Posterior vena cava (tissue), 2 donors: ENCODE results near the gene SLC8A3. TPM values are rescaled to one million over a fixed set of nuclear protein-coding genes. Genes with fewer than 3 reads are reported as not detected.

ENCODE experiments used
- DNase-seq: peaks from one replicate; pipeline ENCODE4 v3.0.0-alpha.2; 2020; ENCODE audit warnings: low spot score
- intact Hi-C, 2 donors: fragments of 100-400 bp; cut with DNase I; formaldehyde crosslinking; loops; one replicate each; pipeline versions ENCODE4 v1.14.1 to v1.14.2; 2022 to 2023
- total RNA-seq, 2 donors: library from RNA; stranded (reverse); fragmentation: NEBNext Ultra II Directional; extraction: Animal tissue kit (Norgen Biotek cat#: 25700); gene quantifications; one replicate each; pipeline ENCODE4 v1.2.1, GENCODE V29; 2021
- donor health status: DM: yes; HTN: yes; CAD: no.
- donor health status: DM: yes; HTN: yes; CAD: no.

SLC8A3 gene
- total RNA-seq, 2 donors from 2014 or later: 0.10 to 0.46 TPM

DNA sequence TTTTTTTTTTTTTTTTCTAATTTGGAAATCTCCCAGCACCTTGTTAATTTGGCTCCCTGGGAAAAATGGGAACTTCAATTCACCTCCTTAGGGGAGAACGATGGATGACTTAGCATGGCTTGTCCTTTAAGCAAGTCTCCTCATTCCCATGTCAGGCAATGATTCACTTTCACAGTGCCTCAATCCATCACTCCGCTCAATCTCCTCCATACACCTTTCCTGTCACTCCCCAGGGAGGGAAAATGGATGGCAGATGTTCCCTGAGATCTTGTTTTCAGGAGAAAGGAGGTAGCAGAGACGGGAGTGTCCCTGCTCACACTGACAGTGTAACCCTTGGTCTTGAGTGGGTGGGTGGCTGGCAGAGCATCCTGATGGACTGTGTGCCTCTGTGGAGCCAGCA is 51.0 kb downstream of the SLC8A3 start:
- intact Hi-C loops: no loop called here
- no peak for DNase-seq

DNA sequence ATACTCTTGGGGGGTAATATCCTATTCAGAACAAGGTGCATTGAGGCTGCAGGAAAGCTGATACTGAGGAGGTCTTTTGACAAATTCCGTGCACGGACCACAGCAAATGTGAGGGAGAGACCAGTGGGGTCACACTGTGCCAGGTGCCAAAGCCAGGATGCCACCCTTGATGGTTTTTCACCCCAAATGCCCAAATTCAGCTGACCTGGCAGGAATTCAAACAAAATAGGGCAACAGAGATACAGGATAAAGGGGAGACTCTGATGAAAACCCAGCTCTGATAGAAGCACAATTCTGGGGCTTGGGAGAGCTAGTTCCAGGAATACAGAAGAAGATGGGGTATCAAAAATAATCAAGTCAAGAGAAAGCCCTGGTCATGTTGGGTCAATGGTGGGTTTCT is 55.3 kb downstream of the SLC8A3 start:
- no peak for DNase-seq
- intact Hi-C loops: no loop called here

DNA sequence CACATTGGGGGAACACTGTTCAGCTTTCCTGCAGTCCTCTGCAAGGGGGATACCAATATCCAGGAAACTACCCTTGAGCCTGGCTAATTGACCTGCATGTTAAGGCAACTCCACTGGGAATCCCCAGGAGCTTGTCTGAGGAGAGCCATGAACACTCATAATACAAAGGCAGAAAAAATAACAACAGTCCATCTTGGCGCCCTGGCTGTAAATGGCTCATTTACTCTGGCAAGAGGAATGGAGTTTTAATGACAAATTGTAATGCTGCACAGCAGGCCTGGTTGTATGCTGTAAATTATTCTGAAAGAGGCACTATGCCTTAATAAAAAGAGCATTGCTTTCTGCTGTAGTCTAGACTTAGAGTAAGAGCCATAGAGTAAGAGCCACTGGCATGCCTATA is 58.3 kb downstream of the SLC8A3 start:
- DNase-seq: no peak
- intact Hi-C loops: no loop called here

DNA sequence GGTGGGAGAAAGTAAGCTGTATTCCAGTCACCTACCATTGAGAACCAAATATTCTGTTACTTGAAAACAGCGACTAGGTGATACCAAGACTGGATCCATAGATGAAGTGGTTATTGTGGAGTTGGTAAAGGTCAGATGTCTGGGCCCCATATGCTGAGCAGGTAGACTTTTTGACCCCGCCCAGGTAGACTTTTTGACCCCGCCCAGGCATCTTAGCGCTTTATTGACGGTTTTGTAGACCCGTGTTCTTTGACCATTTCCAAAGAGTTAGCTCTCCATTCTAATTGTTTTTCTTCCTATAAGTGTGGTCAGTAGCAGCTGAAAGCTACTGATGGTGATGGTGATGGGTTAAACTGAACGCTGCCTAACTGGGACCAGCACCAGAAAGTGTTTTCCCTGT is 61.6 kb downstream of the SLC8A3 start:
- no peak for DNase-seq
- intact Hi-C loops: no loop called here

DNA sequence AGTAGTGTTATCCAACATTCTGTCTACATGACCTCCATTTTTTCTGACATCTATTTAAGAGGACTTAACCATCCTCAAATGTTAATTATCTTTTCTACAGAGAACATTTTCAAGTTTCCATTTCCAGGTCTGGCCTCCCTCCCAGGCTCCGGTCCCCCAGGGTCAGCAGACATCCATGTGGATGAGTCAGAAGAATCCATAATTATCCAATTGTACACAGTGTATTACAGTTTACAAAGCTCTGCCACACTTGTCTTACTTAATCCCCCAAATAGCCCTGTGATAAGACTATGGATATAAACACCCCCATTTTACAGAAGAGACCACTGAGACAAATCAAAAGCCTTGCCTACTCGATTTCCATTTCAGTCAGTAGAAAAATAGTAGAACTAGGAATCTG is 65.0 kb downstream of the SLC8A3 start:
- intact Hi-C loops: no loop called here
- no peak for DNase-seq

DNA sequence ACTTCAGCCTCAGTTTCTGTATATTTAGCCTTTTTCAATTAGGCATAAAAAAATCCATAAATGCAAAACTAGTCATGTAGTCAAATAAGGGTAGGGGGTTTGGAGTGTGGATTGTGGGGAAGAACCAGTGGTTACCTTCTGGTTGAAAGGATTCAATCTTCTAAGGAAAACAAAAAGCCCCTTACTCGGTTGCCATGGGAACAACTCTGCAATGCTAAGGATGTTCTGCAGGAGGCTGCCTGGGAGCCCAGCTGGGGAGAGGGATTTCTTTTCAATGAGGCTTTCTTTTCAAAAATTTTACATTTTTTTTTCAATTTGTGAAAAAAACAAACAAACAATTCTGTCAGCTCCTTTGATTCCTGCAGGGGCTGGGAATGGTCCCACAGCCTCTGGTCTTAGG is 67.2 kb downstream of the SLC8A3 start:
- intact Hi-C loops: no loop called here

DNA sequence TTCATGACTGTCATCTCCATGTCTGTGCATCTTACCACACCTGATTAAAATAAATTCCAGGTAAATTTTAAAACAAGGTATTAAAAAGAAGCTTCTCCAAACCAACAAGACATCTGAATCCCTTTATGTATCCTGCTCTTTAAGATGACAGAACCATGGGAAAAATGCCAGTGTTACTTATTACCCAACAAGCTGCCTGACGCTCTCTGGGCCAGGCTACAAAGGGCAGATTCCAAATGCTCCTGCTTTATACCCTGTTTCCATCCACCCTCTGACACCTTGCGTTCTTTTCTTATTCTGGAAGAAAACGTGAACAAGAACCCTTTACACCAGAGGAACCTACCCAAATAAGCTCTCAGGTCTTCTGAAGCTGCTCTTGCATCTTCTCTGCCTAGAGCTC is 70.7 kb downstream of the SLC8A3 start:
- no peak for DNase-seq
- intact Hi-C loops: no loop called here

More for the DNA sequence above, 67.2 kb downstream of the SLC8A3 start:
- no peak for DNase-seq

DNA sequence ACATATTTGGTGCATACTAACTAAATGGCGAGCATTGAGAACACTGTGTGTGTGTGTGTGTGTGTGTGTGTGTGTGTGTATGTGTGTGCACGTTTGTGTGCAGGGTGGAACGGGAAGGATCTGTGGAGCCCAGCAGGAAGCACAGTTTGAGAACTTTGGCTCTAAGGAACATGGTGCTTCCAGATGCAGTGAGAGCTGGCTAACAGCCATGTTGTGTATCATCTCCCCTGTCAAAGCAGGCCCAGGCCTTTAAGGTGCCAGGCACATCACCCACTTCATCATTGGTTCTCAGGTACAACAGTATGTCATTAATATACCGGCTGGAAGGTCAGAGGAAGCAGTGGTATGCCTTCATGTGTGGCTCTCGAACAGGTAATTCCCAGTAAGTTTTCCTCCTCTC is 72.5 kb downstream of the SLC8A3 start:
- DNase-seq: no peak
- intact Hi-C loops: no loop called here

DNA sequence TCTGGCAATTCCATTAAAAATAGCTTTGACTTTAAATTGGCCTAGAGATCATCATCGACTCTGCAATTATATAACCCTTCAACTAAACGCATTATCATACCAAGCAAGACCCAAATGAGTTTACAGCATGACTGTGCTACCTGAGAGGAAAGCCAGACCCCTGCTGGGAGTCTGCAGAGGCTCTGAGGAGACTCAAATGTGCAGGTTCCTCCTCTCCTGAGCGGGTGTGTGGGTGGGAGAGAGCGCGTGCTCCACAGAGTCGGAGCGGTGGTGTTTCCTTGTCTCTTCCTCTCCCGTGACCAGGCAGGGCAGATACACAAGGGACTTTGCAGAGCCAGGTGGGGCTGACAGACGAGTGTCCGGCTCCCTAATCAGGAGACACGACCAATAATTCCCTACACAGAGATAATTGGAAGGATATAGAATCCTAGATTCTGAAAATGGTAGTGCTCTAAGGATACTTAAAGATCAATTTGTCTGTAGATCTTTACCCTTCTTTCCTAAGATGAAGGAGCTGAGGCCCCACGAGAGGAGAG is 74.1 kb downstream of the SLC8A3 start:
- intact Hi-C loops: no loop called here
- no peak for DNase-seq

DNA sequence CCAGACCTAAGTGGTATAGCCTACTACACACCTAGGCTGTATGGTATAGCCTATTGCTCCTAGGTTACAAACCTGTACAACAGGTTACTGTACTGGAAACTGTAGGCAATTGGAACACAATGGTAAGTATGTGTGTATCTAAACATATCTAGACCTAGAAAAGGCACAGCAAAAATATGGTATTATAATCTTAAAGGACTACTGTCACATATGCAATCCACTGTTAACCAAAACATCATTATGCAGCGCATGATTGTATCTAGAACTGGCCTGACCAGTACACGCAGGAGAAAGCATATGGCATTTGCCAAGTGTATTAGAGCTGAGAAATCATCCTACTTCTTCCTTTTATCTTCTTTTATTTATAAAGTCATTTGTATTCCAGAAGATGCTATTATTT is 75.5 kb downstream of the SLC8A3 start:
- intact Hi-C loops: no loop called here
- no peak for DNase-seq

DNA sequence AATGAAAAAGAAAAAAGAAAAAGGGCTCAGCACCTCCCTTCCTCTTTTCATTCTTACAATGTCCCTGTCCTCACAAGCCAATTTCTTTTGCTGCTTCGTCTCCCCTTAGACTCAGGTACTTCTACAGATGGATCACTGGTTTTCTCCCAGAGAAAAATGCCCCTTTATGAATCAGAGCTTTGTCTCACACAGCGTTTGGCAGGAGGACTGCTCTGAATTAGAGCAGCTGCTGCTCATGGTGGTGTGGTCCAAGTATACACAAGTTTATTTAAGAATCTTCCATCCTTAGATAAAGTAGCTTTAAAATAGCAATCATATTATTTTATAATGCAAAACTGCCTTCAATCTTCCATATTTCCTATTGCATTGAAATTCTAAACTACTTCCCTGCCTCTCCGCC is 80.3 kb downstream of the SLC8A3 start:
- no peak for DNase-seq

DNA sequence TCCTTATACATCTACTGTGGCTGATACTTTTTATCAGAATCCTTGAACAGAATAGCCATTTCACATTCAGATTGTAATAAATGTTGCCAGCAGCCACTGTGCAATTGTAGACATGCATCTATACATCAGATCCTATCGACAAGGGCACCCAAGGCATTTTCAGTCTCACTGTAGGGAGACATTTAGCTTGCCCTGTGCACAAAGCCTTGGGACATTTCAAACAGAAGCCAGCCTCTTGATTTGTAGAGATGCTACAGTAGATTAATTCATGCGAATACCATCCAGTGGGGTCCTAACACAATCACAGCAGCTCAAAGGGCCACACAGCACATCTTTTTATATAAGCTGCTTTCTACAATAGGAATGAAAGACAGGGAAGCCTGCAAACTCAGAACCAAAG is 81.4 kb downstream of the SLC8A3 start:
- intact Hi-C loops: no loop called here
- DNase-seq: no peak

More for the DNA sequence above, 80.3 kb downstream of the SLC8A3 start:
- intact Hi-C loops: no loop called here

DNA sequence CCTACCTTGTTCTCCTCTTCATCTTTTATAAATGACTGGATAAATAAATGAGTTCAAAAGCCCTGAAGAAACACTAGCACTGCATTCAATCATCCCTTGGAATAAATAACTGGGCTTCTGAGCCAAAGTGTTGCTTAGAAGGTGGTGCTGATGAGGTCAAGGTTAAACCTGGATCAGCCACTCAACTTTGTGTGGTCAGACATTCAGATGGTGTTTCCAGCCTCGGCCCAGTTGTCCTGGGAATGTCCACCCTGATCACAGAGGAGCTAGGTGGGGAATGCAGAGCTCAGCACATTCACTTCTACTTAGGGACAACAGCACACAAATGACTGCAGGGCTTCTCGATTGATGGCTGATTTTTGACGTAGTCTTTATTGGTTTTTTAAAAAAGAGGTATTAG is 88.7 kb downstream of the SLC8A3 start:
- intact Hi-C loops: no loop called here
- DNase-seq: no peak

DNA sequence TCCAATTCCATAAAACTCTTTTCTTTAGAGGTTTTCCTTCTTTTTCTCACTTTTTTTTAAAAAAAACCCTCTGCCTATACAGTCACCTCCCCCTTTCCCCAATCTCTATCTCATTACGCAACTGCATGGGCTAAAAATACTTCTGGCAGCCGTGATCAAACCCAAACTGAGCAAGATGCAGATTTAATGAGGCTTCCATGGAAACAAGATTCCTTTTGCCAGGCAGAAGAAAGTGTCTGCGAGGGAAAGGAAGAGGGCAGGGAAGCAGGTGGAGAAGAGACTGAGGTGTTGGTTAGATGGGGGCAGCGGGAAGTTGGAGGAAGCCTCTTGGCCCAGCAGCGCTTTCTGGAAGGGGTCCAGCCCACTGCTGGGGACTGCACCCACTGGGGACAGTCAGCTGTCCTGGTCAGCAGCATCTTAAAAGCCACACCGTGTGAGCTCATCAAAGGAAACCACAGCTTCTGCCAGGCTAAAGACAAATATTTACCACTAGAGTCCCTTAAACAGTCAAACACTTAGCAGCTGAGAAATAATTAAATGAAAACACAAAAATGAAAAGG is 90.4 kb downstream of the SLC8A3 start:
- DNase-seq: no peak
- intact Hi-C loops: no loop called here

DNA sequence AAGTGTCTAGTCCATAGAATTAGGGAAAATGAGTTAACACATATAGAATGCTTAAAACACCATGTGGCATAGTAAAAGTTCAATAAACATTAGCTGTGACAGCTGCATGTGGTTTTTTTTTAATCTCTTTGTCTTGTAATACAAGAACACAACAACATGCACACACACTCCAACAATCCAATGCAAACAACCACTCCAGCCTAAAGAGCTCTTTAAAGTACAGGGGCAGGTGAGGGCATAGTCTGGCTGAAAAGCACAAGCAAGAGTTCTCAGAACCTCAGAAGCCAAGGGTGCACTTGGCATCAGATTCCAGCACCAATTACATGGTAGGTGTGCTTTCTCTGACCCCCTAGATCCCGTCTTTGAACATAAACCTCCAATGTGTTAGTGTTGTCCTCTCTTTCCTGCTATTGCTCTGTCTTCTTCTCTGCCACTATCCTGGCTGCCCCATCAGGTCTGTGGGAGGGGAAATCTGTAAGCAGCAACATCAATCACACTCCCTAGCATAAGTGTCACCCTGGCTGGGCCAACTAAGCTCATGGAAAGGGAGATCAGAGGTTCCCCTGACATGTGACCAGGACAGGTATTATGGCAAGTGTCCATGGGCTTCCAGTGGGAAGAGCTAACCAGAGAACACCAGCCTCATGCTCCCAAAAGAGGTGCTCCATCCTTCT is 91.0 kb downstream of the SLC8A3 start:
- intact Hi-C loops: no loop called here
- DNase-seq: no peak

DNA sequence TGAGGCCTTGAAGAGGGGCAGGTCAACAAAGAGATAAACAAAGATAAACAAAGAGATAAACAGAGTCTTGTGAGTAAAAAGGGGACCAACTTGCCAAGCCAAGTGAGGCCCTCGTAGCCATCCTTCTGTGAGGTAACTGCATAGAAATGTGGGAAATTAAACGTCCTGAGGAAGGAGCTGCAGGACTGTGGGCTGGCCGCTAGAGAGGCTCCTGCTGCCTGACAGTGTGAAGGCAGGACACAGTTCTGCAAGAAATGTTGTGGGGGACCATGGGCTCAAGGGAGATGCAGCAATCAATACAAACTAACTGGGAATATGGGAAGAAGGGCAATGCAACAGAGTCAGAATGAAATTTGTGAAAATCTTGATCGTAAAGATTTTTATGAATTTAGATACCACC is 91.9 kb downstream of the SLC8A3 start:
- no peak for DNase-seq
- intact Hi-C loops: no loop called here

DNA sequence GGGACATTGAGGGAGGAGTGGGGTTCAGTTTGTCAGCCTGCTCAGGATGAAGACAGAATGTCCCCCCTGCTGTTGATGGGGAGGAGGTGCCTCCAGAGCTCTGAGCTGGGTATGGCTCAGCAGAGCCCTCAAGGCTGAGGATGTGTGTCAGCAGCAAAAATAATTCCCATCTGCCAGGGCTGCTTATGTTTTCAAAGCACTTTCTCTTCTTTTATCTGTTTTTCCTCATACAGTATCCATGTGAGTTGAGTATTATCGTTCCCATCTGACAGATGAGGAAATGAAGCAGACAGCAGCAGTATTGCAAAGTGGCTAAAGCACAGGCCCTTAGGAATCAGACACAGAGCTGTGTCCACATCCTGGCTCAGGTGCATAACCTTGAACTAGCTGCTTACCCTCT is 94.1 kb downstream of the SLC8A3 start:
- intact Hi-C loops: no loop called here
- no peak for DNase-seq

DNA sequence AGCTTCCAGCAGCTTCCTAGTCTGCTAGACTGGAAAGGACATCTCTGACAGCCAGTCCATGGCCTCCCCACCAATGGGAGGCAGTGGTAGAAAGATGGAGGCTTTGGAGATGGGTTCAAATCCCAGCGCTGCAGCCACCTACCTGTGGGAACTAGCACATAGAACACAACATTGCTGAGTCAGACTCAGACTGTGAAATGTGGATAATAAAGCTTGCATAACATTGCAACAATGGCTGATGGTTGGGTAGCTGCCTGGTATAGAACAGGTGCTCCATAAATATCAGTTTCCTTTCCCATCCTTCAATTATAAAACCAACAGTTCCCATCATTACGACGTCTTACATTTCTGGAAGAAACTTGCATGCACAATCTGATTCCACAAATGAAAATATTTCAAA is 94.6 kb downstream of the SLC8A3 start:
- intact Hi-C loops: no loop called here
- DNase-seq: no peak

DNA sequence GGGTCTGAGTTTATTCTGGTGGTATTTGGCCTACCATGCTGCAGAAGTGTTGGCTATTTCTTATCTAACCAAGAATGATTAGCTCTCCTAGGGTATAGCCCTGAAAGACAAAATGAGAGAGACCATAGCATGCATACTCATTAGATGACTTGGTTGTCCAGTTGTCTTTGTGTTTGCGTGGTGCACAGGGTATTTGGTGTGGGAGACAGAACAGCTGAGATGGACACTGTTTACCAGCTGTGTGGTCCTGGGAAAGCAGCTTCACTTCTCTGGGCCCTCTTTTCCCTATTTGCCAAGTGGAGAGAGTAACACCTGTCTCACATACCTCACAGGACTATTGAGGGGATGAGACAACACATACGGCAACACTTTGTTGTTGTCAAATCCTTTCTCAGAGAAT is 95.6 kb downstream of the SLC8A3 start:
- intact Hi-C loops: no loop called here
- DNase-seq: no peak

DNA sequence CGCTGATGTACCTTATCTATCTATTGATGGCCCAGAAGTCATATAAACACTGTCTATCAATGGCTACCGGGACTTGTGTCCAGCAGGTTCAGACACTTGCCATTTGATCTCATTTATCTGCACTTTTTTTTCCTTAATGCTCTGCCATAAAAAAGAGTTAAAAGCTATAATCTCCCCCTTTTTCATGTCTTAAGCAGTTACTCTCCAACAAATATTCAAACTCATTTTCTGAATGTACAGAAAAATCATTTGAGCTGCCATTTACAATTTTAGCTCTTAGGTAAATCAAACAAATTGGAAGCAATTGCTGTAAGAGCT is 101.4 kb downstream of the SLC8A3 start:
- DNase-seq: no peak
- intact Hi-C loops: no loop called here

DNA sequence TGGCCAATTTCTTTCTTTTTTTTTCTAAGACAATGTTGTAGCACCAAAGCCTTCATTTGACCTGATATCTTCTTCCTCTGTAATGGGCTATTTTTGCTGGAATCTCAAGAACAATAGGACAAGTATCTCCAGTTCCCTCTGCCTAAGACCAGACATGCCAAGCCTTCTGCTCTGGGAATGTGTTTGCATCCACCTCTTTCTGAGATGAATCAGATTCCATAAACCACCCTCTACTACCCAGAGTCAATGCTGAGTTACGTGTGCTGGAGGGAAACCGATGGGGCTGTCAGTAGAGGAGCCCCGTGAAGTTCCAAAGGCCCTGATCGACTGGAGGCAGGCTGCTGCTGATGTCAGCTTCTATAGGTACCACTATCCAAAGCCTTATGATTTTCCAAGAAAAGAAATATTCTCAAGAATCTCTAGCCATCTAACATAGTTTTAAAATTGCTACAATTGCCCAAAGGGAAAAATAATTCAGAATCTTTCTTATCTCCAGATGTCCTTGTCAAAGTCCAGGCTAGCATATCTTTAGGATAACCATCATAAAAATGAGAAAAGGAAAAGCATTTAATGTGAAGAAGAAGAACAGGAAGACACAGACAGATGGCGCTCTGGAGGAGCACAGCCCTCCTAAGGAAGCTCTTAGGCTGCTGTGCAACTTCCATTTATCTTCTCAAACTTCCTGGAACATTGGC is 101.9 kb downstream of the SLC8A3 start:
- intact Hi-C loops: no loop called here
- no peak for DNase-seq
